Measurements from ENCODE around the gene PLCB1. TPM values are rescaled to one million over a fixed set of nuclear protein-coding genes. Genes with fewer than 3 reads are reported as not detected.

The PLCB1 gene
- total RNA-seq, 1 experiment from 2014 or later, result 6.8 TPM

DNA sequence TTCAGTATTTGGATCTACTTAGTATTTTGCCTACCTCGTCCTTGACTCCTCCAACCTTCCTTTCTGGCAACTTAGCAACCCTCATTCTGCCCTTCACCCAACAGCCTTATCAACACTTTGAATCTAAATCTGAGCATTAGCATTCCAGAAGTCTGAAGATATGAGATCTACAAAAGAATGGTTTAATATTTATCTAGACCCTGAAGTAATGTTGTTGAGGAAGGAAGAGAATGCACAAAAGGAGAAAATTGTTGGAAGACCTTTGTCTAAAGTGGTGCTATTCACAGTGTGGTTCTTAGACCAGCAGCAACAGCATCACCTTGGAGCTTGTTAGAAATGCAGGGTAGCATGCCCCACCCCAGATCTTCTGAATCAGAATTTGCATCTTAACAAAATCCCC, 738.6 kb downstream of the PLCB1 start:
- DNase-seq (ENCODE audit: low spot score), result no peak
- intact Hi-C loops (cut with micrococcal nuclease; ENCODE audit: unreplicated experiment), result no loop called here
- no peak overlapping the region for H3K27ac ChIP-seq (ENCODE audit: low read depth, low read length, poor library complexity, severe bottlenecking)
- H3K36me3 ChIP-seq (ENCODE audit: insufficient read depth, low read length, poor library complexity, severe bottlenecking), result no peaks in the 10 kb centered on the region
- H3K9me3 ChIP-seq (ENCODE audit: low read depth, low read length, poor library complexity, severe bottlenecking), result no peaks in the 10 kb centered on the region
- BruUV-seq (replicated peaks), result no TSS peak
- H3K27me3 ChIP-seq (replicated peaks; ENCODE audit: insufficient read depth, low read depth, low read length, poor library complexity), result no peaks in the 10 kb centered on the region
- ChIA-PET CTCF (no interaction called here), POLR2A (ENCODE audit: low non-redundant PET) (no interaction called here)
- peaks cover 4% of the 10 kb centered on the region for H3K4me1 ChIP-seq (ENCODE audit: insufficient read depth, low read length, poor library complexity, severe bottlenecking)
- no peak for TF ChIP-seq EZH2 (IDR thresholded peaks at IDR 0.05; ENCODE audit: borderline replicate concordance, low read depth, low read length, poor library complexity, severe bottlenecking)
- TF ChIP-seq, protein P1, sequence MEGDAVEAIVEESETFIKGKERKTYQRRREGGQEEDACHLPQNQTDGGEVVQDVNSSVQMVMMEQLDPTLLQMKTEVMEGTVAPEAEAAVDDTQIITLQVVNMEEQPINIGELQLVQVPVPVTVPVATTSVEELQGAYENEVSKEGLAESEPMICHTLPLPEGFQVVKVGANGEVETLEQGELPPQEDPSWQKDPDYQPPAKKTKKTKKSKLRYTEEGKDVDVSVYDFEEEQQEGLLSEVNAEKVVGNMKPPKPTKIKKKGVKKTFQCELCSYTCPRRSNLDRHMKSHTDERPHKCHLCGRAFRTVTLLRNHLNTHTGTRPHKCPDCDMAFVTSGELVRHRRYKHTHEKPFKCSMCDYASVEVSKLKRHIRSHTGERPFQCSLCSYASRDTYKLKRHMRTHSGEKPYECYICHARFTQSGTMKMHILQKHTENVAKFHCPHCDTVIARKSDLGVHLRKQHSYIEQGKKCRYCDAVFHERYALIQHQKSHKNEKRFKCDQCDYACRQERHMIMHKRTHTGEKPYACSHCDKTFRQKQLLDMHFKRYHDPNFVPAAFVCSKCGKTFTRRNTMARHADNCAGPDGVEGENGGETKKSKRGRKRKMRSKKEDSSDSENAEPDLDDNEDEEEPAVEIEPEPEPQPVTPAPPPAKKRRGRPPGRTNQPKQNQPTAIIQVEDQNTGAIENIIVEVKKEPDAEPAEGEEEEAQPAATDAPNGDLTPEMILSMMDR (conservative IDR thresholded peaks at IDR 0.05; ENCODE audit: low read depth, low read length), result no peak
- no peak overlapping the region for H3K4me3 ChIP-seq (ENCODE audit: low read depth, low read length, poor library complexity, severe bottlenecking)

DNA sequence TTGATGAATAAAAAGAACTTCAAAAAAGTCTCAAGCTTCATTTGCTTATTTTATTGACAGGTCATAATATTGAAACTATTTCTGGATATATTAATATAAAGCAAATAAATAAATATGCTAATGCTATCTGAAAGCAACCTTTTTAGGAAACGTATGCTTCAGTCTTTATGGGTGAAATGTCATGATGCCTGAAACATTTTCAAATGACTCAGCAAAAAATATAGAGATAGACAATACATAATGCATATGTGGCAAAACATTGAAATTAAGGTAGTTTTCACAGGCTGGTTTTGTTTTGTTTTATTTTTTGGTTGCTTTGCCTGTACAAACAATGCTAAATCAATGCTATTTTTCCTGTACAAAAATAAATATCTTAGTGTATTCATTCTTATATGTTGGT, 742.4 kb downstream of the PLCB1 start:
- H3K4me3 ChIP-seq (ENCODE audit: low read depth, low read length, poor library complexity, severe bottlenecking), result no peak overlapping the region
- no peaks in the 10 kb centered on the region for H3K36me3 ChIP-seq (ENCODE audit: insufficient read depth, low read length, poor library complexity, severe bottlenecking)
- no peak for DNase-seq (ENCODE audit: low spot score)
- TF ChIP-seq EZH2 (IDR thresholded peaks at IDR 0.05; ENCODE audit: borderline replicate concordance, low read depth, low read length, poor library complexity, severe bottlenecking), result no peak
- TF ChIP-seq, protein P1 (conservative IDR thresholded peaks at IDR 0.05; ENCODE audit: low read depth, low read length), result no peak
- ChIA-PET CTCF (no interaction called here), POLR2A (ENCODE audit: low non-redundant PET) (no interaction called here)
- H3K27ac ChIP-seq (ENCODE audit: low read depth, low read length, poor library complexity, severe bottlenecking), result no peak overlapping the region
- no peaks in the 10 kb centered on the region for H3K9me3 ChIP-seq (ENCODE audit: low read depth, low read length, poor library complexity, severe bottlenecking)
- no TSS peak for BruUV-seq (replicated peaks)
- H3K27me3 ChIP-seq (replicated peaks; ENCODE audit: insufficient read depth, low read depth, low read length, poor library complexity), result no peaks in the 10 kb centered on the region
- intact Hi-C loops (cut with micrococcal nuclease; ENCODE audit: unreplicated experiment), result no loop called here
- H3K4me1 ChIP-seq (ENCODE audit: insufficient read depth, low read length, poor library complexity, severe bottlenecking), result peaks cover 4% of the 10 kb centered on the region

GRCh38 chr20:8875586-8875985, 743.5 kb downstream of the PLCB1 start:
- H3K27ac ChIP-seq (ENCODE audit: low read depth, low read length, poor library complexity, severe bottlenecking), result no peak overlapping the region
- intact Hi-C loops (cut with micrococcal nuclease; ENCODE audit: unreplicated experiment), result no loop called here
- H3K9me3 ChIP-seq (ENCODE audit: low read depth, low read length, poor library complexity, severe bottlenecking), result no peaks in the 10 kb centered on the region
- H3K4me3 ChIP-seq (ENCODE audit: low read depth, low read length, poor library complexity, severe bottlenecking), result no peak overlapping the region
- no peak for TF ChIP-seq EZH2 (IDR thresholded peaks at IDR 0.05; ENCODE audit: borderline replicate concordance, low read depth, low read length, poor library complexity, severe bottlenecking)
- TF ChIP-seq, protein P1 (conservative IDR thresholded peaks at IDR 0.05; ENCODE audit: low read depth, low read length), result no peak
- H3K4me1 ChIP-seq (ENCODE audit: insufficient read depth, low read length, poor library complexity, severe bottlenecking), result peaks cover 4% of the 10 kb centered on the region
- no peaks in the 10 kb centered on the region for H3K36me3 ChIP-seq (ENCODE audit: insufficient read depth, low read length, poor library complexity, severe bottlenecking)
- CTCF ChIA-PET, result no interaction called here
- no peaks in the 10 kb centered on the region for H3K27me3 ChIP-seq (replicated peaks; ENCODE audit: insufficient read depth, low read depth, low read length, poor library complexity)
- POLR2A ChIA-PET (ENCODE audit: low non-redundant PET), result no interaction called here
- DNase-seq (ENCODE audit: low spot score), result no peak
- BruUV-seq (replicated peaks), result no TSS peak
